Measurements from ENCODE around the gene DIS3L2. TPM values are rescaled to one million over a fixed set of nuclear protein-coding genes. Genes with fewer than 3 reads are reported as not detected.
"Not testable (repeated sequence)": the region's sequence is repeated elsewhere in the genome, so short reads cannot be mapped to it uniquely, and the experiment has no call there.

Gene DIS3L2
- total RNA-seq, 2 experiments from 2014 or later = 20.2 to 20.6 TPM

- H2AFZ ChIP-seq (ENCODE audit: low read length) = no peak overlapping the region
- intact Hi-C loops (cut with micrococcal nuclease; ENCODE audit: unreplicated experiment) = no loop called here
- no peaks in the 10 kb centered on the region for H3K9me3 ChIP-seq (ENCODE audit: low read length)
- no peaks in the 10 kb centered on the region for H3K4me1 ChIP-seq (ENCODE audit: insufficient read depth, low read length, poor library complexity, severe bottlenecking)
- H3K36me3 ChIP-seq (ENCODE audit: insufficient read depth, low read length) = no peaks in the 10 kb centered on the region
- BruUV-seq (replicated peaks) = no TSS peak
- POLR2A ChIA-PET = interaction anchor here (0.6 to 0.7 kb wide), 3 partner anchors 13 to 185 kb away, joined by 4 to 5 read pairs (median 5); no protein-coding TSS in a partner anchor
- TF ChIP-seq CTCF (conservative IDR thresholded peaks at IDR 0.05; ENCODE audit: low read length) (no peak), EZH2phosphoT487 (IDR thresholded peaks at IDR 0.05; ENCODE audit: borderline replicate concordance, low read depth, low read length) (no peak)
- no peaks in the 10 kb centered on the region for H3K9me2 ChIP-seq (ENCODE audit: insufficient read depth, low read length)
- no peak overlapping the region for H3K27ac ChIP-seq (ENCODE audit: low read depth, low read length, poor library complexity, severe bottlenecking)
- H3K4me2 ChIP-seq (ENCODE audit: low read length) = no peak overlapping the region
- no peaks in the 10 kb centered on the region for H4K20me1 ChIP-seq (ENCODE audit: insufficient read depth, low read length)
- no peaks in the 10 kb centered on the region for H3K79me2 ChIP-seq (ENCODE audit: insufficient read depth, low read depth, low read length)
- no peak for DNase-seq (ENCODE audit: low spot score)
- H3K4me3 ChIP-seq (ENCODE audit: low read depth, low read length, poor library complexity, severe bottlenecking) = no peak overlapping the region
- CTCF ChIA-PET (ENCODE audit: unreplicated experiment) = no interaction called here
Observed at GRCh38 chr2:232113821-232114220, 152.3 kb downstream of the DIS3L2 start.

- POLR2A ChIA-PET; H3K27ac ChIP-seq (ENCODE audit: low read depth, low read length, poor library complexity, severe bottlenecking): not testable (repeated sequence)
Observed at GRCh38 chr2:232115728-232116361, 154.3 kb downstream of the DIS3L2 start.

GRCh38 chr2:232116852-232117251 lies 155.3 kb downstream of the DIS3L2 start:
- Histone ChIP-seq H3K4me1 (ENCODE audit: insufficient read depth, low read length, poor library complexity, severe bottlenecking) (no peaks in the 10 kb centered on the region), H3K9me3 (ENCODE audit: low read length) (no peaks in the 10 kb centered on the region), H4K20me1 (ENCODE audit: insufficient read depth, low read length) (no peaks in the 10 kb centered on the region), H3K4me3 (ENCODE audit: low read depth, low read length, poor library complexity, severe bottlenecking) (no peak overlapping the region), H3K9me2 (ENCODE audit: insufficient read depth, low read length) (no peaks in the 10 kb centered on the region), H3K4me2 (ENCODE audit: low read length) (no peak overlapping the region), H3K27ac (ENCODE audit: low read depth, low read length, poor library complexity, severe bottlenecking) (no peak overlapping the region), H3K36me3 (ENCODE audit: insufficient read depth, low read length) (no peaks in the 10 kb centered on the region), H2AFZ (ENCODE audit: low read length) (no peak overlapping the region), H3K79me2 (ENCODE audit: insufficient read depth, low read depth, low read length) (no peaks in the 10 kb centered on the region)
- intact Hi-C loops (cut with micrococcal nuclease; ENCODE audit: unreplicated experiment) = no loop called here
- TF ChIP-seq EZH2phosphoT487 (IDR thresholded peaks at IDR 0.05; ENCODE audit: borderline replicate concordance, low read depth, low read length) = no peak
- TF ChIP-seq CTCF (conservative IDR thresholded peaks at IDR 0.05; ENCODE audit: low read length) = no peak
- ChIA-PET CTCF (ENCODE audit: unreplicated experiment) (no interaction called here), POLR2A (interaction anchor here (0.6 to 1.0 kb wide), 4 partner anchors 11 to 546 kb away, joined by 3 to 5 read pairs (median 4); no protein-coding TSS in a partner anchor)
- DNase-seq (ENCODE audit: low spot score) = no peak
- BruUV-seq (replicated peaks) = no TSS peak

More at GRCh38 chr2:232115728-232116361, 154.3 kb downstream of the DIS3L2 start:
- H3K4me1 ChIP-seq (ENCODE audit: insufficient read depth, low read length, poor library complexity, severe bottlenecking); H2AFZ ChIP-seq (ENCODE audit: low read length); H3K79me2 ChIP-seq (ENCODE audit: insufficient read depth, low read depth, low read length); H3K9me2 ChIP-seq (ENCODE audit: insufficient read depth, low read length); H3K9me3 ChIP-seq (ENCODE audit: low read length); CTCF ChIA-PET (ENCODE audit: unreplicated experiment); H3K36me3 ChIP-seq (ENCODE audit: insufficient read depth, low read length); BruUV-seq (replicated peaks); H3K4me2 ChIP-seq (ENCODE audit: low read length); H3K4me3 ChIP-seq (ENCODE audit: low read depth, low read length, poor library complexity, severe bottlenecking); H4K20me1 ChIP-seq (ENCODE audit: insufficient read depth, low read length); DNase-seq (ENCODE audit: low spot score); intact Hi-C loops (cut with micrococcal nuclease; ENCODE audit: unreplicated experiment): not testable (repeated sequence)

All from OCI-LY7 (cell line).